Heart right ventricle (tissue), 16 donors: Measurements from ENCODE around the gene CFAP69. TPM values are rescaled to one million over a fixed set of nuclear protein-coding genes. Genes with fewer than 3 reads are reported as not detected.
A peak's percentile ranks its signal among the peaks of the same experiment; 100 is the strongest.

Experiments used
- ATAC-seq, 8 donors: fragments of 200-7000 bp; cut with Tn5 transposase; one replicate each; pipeline ENCODE4 v1.9.1; 2020; ENCODE audit warnings: mild to moderate bottlenecking in 8 of 8, moderate library complexity in 8 of 8, moderate number of reproducible peaks in 1 of 8
- DNase-seq, 2 donors: peaks; one replicate each; pipeline ENCODE4 v3.0.0-alpha.2; 2020
- H3K27ac ChIP-seq, 10 donors: fragments of 200-600 bp; sonication (generic) in 2 of 10; one replicate each; pipeline versions ENCODE4 v1.5.0 to v1.8.0; 2020 to 2022; ENCODE audit warnings: mild to moderate bottlenecking in 3 of 10
- H3K27me3 ChIP-seq, 7 donors: fragments of 200-600 bp; one replicate each; pipeline ENCODE4 v1.8.0; 2021 to 2022; ENCODE audit warnings: mild to moderate bottlenecking in 2 of 7
- H3K36me3 ChIP-seq, 9 donors: fragments of 200-600 bp; sonication (generic) in 1 of 9; one replicate each; pipeline versions ENCODE4 v1.5.0 to v1.8.0; 2020 to 2022; ENCODE audit warnings: mild to moderate bottlenecking in 2 of 9
- H3K4me1 ChIP-seq, 9 donors: fragments of 200-600 bp; sonication (generic) in 1 of 9; one replicate each; pipeline versions ENCODE4 v1.5.0 to v1.8.0; 2020 to 2022; ENCODE audit warnings: mild to moderate bottlenecking in 4 of 9
- H3K4me3 ChIP-seq, 10 donors: fragments of 200-600 bp; sonication (generic) in 2 of 10; one replicate each; pipeline versions ENCODE4 v1.5.0 to v1.8.0; 2020 to 2022; ENCODE audit warnings: mild to moderate bottlenecking in 7 of 10, moderate library complexity in 2 of 10
- H3K9me3 ChIP-seq, 11 donors: fragments of 200-600 bp in 10 of 11; sonication (generic) in 2 of 11; one replicate each; pipeline versions ENCODE4 v1.5.0 to v1.8.0; 2013 to 2022; ENCODE audit warnings: mild to moderate bottlenecking in 2 of 11, control low read depth in 1 of 11, moderate library complexity in 1 of 11
- WGBS, 2 donors: extraction: QIAGEN DNeasy Blood & Tissue Kit; methylation state at CpG; one replicate each; pipeline ENCODE4 v1.1.7; 2013; ENCODE audit warnings: inconsistent platforms in 1 of 2; 5-methylcytosine and 5-hydroxymethylcytosine counted together
- intact Hi-C, 10 donors: fragments of 100-400 bp; cut with DNase I; formaldehyde crosslinking; loops; one replicate each; pipeline versions ENCODE4 v1.11.1 to v1.14.2; 2022
- polyA plus RNA-seq, 2 donors: library from polyadenylated mRNA; stranded (reverse); fragments of 200-250 nt; gene quantifications; one replicate each; pipeline ENCODE4 v1.2.3, GENCODE V29; 2013
- total RNA-seq, 10 donors: library from RNA; stranded (reverse); fragmentation: NEBNext Ultra II Directional in 3 of 10; extraction: Animal tissue kit (Norgen Biotek cat#: 25700) in 3 of 10; gene quantifications; one replicate each; pipeline versions ENCODE4 v1.2.1 to v1.2.4, GENCODE V29; 2021 to 2023
- TF ChIP-seq, protein P1 (sequence below), 9 donors: fragments of 200-600 bp; sonication (generic) in 2 of 9; IDR thresholded peaks; one replicate each; pipeline versions ENCODE4 v1.5.0 to v1.8.0; 2021 to 2022; ENCODE audit warnings: antibody characterized with exemption in 9 of 9, mild to moderate bottlenecking in 5 of 9, moderate library complexity in 1 of 9
- donor health status: Arrhythmogenic right ventricular cardiomyopathy.
- donor health status: ischemic (EF 13 %, LVEDD 7.1; RV severe dilation, severe dysfunction).
- donor health status: healthy with polysubstance abuse.
- donor health status: DM: no; HTN: yes; CAD: no.
- donor health status: DM: no; HTN: no; CAD: no.
- donor health status: ischemic (EF 25% LVEDD 6.9; RV normal size, moderate dysfunction).
- donor health status: ischemic (EF 25% LVEDD 5.7; RV mildly dilated, moderate dysfunction).
- donor health status: healthy.
- donor health status: DM: yes; HTN: yes; CAD: no.
- donor health status: Ischemic cardiomyopathy.
- donor health status: ischemic (EF 35%, LVEDD 5.7; RV mildly dilated, moderate dysfunction).
- donor health status: nonischemic (EF 11% LVEDD 7.7; RV severe dilation, severe dysfunction).
- donor health status: DM: yes; HTN: yes; CAD: no.
- donor health status: PGD.
- donor health status: ischemic (EF 29% LVEDD 5.4; RV normal size, mild dysfunction).
- donor health status: nonischemic (EF 23%, LVEDD 6.1; RV moderate dilation, normal function).

Gene CFAP69
- total and polyA plus RNA-seq, 12 donors: 0.68 to 4.2 (median 2.8) TPM

DNA sequence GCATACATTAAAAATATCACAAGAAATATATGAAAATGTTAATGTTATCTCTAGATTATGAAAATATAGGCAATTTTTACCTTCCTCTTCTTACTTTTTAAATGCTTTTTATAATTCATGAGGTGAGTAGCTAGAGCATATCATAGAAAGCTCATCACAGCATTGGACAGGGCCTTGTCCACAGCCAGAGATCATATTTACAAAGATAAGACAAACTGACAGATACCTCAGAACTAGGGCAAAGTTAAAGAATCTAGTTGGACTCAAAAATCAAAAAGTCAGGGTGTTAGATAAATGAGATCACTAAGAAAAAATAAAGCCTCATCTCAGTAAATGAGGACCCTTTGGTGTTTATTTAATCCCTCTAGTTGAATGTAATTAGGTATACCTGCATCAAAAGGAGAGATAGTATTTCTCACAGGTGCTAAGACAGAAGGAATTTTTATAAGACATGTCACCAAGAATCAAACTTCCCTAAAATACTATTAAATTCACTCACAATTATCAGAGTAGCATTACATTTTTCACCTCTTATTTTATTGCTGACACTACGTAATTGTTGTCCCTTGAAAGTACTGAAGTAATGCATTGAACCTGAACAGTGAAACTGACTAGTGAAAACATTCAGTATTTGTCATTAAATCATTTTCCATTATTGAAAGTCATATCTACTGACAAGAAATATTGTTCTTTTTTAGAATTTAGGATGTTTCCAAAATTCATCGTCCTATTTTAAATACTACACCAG, 25.6 kb downstream of the CFAP69 start:
- Histone ChIP-seq H3K4me1 (peaks cover 0 to 23% (median 0%) of the 10 kb centered on the region in 9 donors), H3K36me3 (no peaks in the 10 kb centered on the region), H3K9me3 (no peaks in the 10 kb centered on the region), H3K27me3 (no peaks in the 10 kb centered on the region), H3K27ac (peak overlapping the region in 1 of 10 donors; percentile 0), H3K4me3 (no peak overlapping the region)
- intact Hi-C loops: loop anchor here in 1 of 10 donors (10.0 kb wide), 1 partner anchor 154 kb away; no protein-coding TSS in a partner anchor
- DNase-seq (no peak), ATAC-seq (no peak)
- TF ChIP-seq, protein P1, sequence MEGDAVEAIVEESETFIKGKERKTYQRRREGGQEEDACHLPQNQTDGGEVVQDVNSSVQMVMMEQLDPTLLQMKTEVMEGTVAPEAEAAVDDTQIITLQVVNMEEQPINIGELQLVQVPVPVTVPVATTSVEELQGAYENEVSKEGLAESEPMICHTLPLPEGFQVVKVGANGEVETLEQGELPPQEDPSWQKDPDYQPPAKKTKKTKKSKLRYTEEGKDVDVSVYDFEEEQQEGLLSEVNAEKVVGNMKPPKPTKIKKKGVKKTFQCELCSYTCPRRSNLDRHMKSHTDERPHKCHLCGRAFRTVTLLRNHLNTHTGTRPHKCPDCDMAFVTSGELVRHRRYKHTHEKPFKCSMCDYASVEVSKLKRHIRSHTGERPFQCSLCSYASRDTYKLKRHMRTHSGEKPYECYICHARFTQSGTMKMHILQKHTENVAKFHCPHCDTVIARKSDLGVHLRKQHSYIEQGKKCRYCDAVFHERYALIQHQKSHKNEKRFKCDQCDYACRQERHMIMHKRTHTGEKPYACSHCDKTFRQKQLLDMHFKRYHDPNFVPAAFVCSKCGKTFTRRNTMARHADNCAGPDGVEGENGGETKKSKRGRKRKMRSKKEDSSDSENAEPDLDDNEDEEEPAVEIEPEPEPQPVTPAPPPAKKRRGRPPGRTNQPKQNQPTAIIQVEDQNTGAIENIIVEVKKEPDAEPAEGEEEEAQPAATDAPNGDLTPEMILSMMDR (IDR thresholded peaks at IDR 0.05): no peak
- 94 to 96% methylated on average over 2 of the region's 2 CpGs for WGBS, 2 donors

DNA sequence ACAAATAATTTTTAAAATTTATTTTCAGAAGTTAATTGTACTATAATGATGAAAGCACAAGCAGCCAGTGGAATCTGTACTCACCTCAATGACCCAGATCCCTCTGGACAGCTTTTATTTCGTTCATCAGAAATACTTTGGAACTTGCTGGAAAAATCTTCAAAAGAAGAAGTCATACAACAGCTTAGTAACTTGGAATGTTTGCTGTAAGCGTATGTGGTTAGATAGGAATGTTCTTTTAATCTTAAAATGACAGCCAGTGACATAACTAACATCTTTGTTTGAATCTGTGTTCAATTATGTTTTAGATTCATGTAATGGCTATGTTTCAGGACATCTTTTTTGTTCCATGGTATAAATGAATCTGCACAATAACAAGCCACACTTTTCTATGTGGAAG, 26.8 kb downstream of the CFAP69 start:
- Histone ChIP-seq H3K4me3 (no peak overlapping the region), H3K27ac (peak overlapping the region in 1 of 10 donors; percentile 22), H3K27me3 (no peaks in the 10 kb centered on the region), H3K36me3 (no peaks in the 10 kb centered on the region), H3K9me3 (no peaks in the 10 kb centered on the region), H3K4me1 (peaks cover 0 to 11% (median 0%) of the 10 kb centered on the region in 9 donors)
- intact Hi-C loops: loop anchor here in 1 of 10 donors (10.0 kb wide), 1 partner anchor 153 kb away; no protein-coding TSS in a partner anchor
- TF ChIP-seq, protein P1 (IDR thresholded peaks at IDR 0.05): no peak
- no peak for ATAC-seq
- 75 to 81% methylated on average over 2 of the region's 2 CpGs for WGBS, 2 donors
- DNase-seq: no peak

DNA sequence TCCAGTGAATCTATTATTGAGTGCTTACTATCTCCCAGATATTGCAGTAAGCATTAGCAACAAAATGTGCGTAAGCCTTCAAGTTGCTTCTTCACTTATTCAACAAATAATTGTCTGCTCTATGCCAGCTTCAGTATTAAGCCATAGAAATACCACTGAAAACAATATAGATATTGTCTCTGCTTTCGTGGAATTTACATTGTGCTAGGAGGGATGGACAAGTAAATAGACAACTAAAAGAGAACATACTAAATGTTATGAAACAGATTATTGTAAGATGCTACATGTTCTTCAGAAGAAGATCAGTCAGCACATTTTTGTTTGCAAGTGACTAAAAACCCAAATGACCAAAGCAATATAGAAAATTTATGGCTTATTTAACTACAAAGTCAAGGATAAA, 27.3 kb downstream of the CFAP69 start:
- peaks cover 0 to 6% (median 0%) of the 10 kb centered on the region in 9 donors for H3K4me1 ChIP-seq
- H3K27ac ChIP-seq: peak overlapping the region in 1 of 10 donors; percentile 22
- ATAC-seq (no peak), DNase-seq (no peak)
- H3K36me3 ChIP-seq: no peaks in the 10 kb centered on the region
- intact Hi-C loops: loop anchor here in 1 of 10 donors (10.0 kb wide), 1 partner anchor 153 kb away; no protein-coding TSS in a partner anchor
- H3K9me3 ChIP-seq: no peaks in the 10 kb centered on the region
- WGBS, 2 donors: 93 to 94% methylated on average over 2 of the region's 2 CpGs
- H3K4me3 ChIP-seq: no peak overlapping the region
- TF ChIP-seq, protein P1 (IDR thresholded peaks at IDR 0.05): no peak
- no peaks in the 10 kb centered on the region for H3K27me3 ChIP-seq

DNA sequence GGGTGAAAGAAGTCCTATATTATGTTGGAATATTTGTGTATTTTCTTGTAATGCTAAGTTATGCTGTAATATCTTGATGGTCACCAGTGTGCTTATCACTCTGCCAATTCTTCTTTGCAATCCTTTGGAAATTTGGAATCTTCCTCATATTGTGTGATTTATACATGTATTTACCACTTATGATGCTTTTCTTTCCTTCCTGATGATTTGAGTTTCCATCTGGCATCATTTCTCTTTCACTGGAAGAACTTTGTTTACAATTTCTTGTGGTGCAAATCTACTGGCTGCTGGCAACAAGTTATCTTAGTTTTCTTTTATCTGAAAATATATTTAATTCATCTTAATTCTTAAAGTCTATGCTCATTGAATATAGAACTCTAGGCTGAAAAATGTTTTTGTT, 29.2 kb downstream of the CFAP69 start:
- H3K27me3 ChIP-seq: no peaks in the 10 kb centered on the region
- no peaks in the 10 kb centered on the region for H3K4me1 ChIP-seq
- no peak overlapping the region for H3K4me3 ChIP-seq
- no peak for ATAC-seq
- TF ChIP-seq, protein P1 (IDR thresholded peaks at IDR 0.05): no peak
- intact Hi-C loops: loop anchor here in 1 of 10 donors (10.0 kb wide), 1 partner anchor 151 kb away; no protein-coding TSS in a partner anchor
- H3K9me3 ChIP-seq: no peaks in the 10 kb centered on the region
- no peak for DNase-seq
- no peaks in the 10 kb centered on the region for H3K36me3 ChIP-seq
- no peak overlapping the region for H3K27ac ChIP-seq
